Stimulated activated naive B cell treated with anti-CD40 and anti-IgM and Interleukin-4, amounts not matched to agents 10 μg/mL and 1 μg/mL and 100 μg/mL, for 72 hours (primary cell): ENCODE measurements around the gene ICA1L.
"Not testable (repeated sequence)": the region's sequence is repeated elsewhere in the genome, so short reads cannot be mapped to it uniquely, and the experiment has no call there.

Source experiments
- ATAC-seq, 2 donors: fragments of 150-1000 bp; cut with Tn5 transposase; replicated peaks; 2 replicates each; pipeline ENCODE4 v1.10.0; 2021; ENCODE audit warnings: moderate library complexity in 1 of 2
- DNase-seq: peaks from one replicate; pipeline ENCODE4 v3.0.0; 2021
- H3K27ac Mint-ChIP-seq: one replicate; pipeline ENCODE4 v1.8.0; 2022; ENCODE audit warnings: mild to moderate bottlenecking, mixed read lengths
- H3K27me3 Mint-ChIP-seq, 2 donors: one replicate each; pipeline ENCODE4 v1.8.0; 2022; ENCODE audit warnings: mixed read lengths in 2 of 2
- H3K36me3 Mint-ChIP-seq, 2 donors: one replicate each; pipeline ENCODE4 v1.8.0; 2022; ENCODE audit warnings: mixed read lengths in 2 of 2, mild to moderate bottlenecking in 1 of 2
- H3K4me1 Mint-ChIP-seq, 2 donors: one replicate each; pipeline ENCODE4 v1.8.0; 2022; ENCODE audit warnings: mixed read lengths in 2 of 2, mild to moderate bottlenecking in 1 of 2
- H3K4me3 Mint-ChIP-seq, 2 donors: one replicate each; pipeline ENCODE4 v1.8.0; 2022; ENCODE audit warnings: mild to moderate bottlenecking in 2 of 2, mixed read lengths in 2 of 2, moderate library complexity in 1 of 2
- H3K9me3 Mint-ChIP-seq, 2 donors: one replicate each; pipeline ENCODE4 v1.8.0; 2022; ENCODE audit warnings: mixed read lengths in 2 of 2, mild to moderate bottlenecking in 1 of 2

ICA1L gene

DNA sequence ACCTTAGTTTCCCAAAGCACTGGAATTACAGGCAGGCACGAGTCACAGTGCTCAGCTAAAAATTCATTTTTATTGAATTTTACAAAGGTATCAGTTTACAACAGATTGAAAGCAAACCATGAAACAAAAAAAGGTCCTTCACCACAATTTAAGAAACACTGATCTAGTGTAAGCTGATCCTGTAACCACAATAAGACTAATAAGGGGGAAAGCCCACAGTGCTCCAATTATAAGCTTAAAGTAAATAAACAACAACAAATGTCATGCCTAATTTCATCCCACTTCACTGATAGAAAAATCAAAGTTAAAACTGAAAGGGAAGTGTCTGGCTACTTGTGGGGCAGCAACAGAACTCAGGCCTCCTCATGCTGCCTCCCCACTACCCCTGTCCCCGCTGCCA is 49.2 kb downstream of the ICA1L start:
- ATAC-seq (no peak), DNase-seq (no peak)
- Mint-ChIP-seq H3K27ac (peak overlapping the region; percentile 28), H3K4me1 (peaks cover 2 to 7% of the 10 kb centered on the region in 2 donors), H3K4me3 (no peak overlapping the region), H3K27me3 (no peaks in the 10 kb centered on the region), H3K36me3 (peaks cover 0 to 6% of the 10 kb centered on the region in 2 donors), H3K9me3 (no peaks in the 10 kb centered on the region)

DNA sequence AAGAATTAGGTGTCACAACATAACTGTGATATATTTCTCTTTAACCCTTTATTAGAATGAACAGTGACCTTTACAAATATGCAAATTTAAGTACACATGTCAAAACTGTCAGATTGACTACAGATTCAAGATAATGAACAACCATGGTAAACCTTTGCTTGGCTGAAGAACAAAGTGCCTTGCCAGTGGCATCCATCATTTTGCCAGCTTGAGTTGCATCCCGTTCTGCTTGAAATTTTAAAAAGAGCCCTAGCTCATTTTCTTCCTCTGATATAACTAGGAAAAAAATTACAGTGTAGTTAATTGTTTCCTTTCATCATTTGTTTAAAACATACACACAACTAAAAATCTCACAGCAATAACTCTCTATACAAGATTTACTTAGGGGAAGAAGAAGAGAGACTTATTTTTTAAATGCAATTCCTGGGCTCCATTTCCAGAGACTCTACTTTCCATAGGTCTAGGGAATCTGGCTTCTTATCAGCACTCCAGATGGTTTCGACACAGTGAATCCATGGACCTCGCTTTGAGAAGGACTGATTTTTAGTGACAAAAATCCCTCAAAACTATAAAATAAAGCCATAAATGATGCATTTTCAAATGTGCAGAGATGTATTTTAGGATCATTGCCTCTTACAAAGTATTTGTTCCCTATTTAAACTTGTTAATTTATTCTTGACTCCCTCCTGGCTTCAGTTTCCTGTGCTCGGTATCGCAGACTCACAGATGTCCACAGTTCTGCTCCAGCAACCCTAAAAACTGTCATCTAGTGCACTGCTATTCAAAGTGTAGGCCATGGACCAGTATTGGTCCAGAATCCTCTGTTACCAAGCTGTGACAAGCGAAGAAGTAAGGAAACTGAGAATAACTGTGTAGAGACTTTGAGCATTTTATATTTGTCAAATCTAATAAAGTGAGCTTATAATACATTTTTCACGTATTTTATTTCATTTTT is 50.1 kb downstream of the ICA1L start:
- H3K27me3 Mint-ChIP-seq: no peaks in the 10 kb centered on the region
- peak; percentile 36 to 50 for ATAC-seq

DNA sequence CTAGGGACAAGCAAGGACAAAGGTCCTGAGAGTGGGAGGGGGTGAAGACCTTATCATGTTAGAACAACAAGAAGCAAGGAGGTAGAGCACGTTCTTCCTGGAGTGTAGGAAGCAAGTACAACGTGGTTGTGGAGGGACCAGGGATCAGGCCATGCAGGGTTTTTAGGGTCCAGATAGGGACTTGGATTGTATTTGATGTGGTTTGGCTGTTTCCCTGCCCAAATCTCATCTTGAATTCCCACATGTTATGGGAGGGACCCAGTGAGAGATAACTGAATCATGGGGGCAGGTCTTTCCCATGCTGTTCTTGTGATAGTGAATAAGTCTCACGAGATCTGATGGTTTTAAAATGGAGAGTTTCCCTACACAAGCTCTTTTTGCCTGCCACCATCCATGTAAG is 53.2 kb downstream of the ICA1L start:
- Mint-ChIP-seq H3K36me3 (peaks cover 5 to 8% of the 10 kb centered on the region in 2 donors), H3K4me3 (no peak overlapping the region), H3K27me3 (no peaks in the 10 kb centered on the region), H3K4me1 (peaks cover 2 to 7% of the 10 kb centered on the region in 2 donors), H3K9me3 (peaks cover 2 to 4% of the 10 kb centered on the region in 2 donors), H3K27ac (no peak overlapping the region)
- DNase-seq (no peak), ATAC-seq (no peak)

More for the DNA sequence above, 50.1 kb downstream of the ICA1L start:
- Mint-ChIP-seq H3K27ac (no peak overlapping the region), H3K4me1 (peaks cover 2 to 7% of the 10 kb centered on the region in 2 donors), H3K4me3 (no peak overlapping the region), H3K36me3 (peaks cover 0 to 6% of the 10 kb centered on the region in 2 donors), H3K9me3 (no peaks in the 10 kb centered on the region)
- no peak for DNase-seq

DNA sequence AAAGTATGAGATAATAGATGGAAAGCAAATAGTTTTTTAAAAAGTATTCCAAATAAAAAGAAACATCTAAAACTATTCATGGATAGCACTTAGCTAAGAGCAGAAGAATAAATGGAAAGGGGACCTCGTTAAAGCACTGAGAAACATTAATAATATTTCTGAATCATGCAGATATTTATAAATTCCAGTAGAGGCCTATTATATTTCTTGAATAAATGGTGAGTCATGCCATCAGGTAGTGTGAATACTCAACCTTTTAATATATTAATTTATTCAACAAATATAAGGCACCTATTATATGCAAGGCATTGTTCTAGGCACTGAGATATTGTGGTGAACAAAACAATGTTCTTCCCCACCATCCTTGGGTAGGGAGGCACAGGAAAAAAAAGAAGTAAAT is 53.8 kb downstream of the ICA1L start:
- Mint-ChIP-seq H3K27me3 (no peaks in the 10 kb centered on the region), H3K4me1 (peaks cover 2 to 7% of the 10 kb centered on the region in 2 donors), H3K27ac (no peak overlapping the region), H3K36me3 (peaks cover 5 to 8% of the 10 kb centered on the region in 2 donors), H3K4me3 (no peak overlapping the region), H3K9me3 (peaks cover 2 to 4% of the 10 kb centered on the region in 2 donors)
- DNase-seq (no peak), ATAC-seq (no peak)

DNA sequence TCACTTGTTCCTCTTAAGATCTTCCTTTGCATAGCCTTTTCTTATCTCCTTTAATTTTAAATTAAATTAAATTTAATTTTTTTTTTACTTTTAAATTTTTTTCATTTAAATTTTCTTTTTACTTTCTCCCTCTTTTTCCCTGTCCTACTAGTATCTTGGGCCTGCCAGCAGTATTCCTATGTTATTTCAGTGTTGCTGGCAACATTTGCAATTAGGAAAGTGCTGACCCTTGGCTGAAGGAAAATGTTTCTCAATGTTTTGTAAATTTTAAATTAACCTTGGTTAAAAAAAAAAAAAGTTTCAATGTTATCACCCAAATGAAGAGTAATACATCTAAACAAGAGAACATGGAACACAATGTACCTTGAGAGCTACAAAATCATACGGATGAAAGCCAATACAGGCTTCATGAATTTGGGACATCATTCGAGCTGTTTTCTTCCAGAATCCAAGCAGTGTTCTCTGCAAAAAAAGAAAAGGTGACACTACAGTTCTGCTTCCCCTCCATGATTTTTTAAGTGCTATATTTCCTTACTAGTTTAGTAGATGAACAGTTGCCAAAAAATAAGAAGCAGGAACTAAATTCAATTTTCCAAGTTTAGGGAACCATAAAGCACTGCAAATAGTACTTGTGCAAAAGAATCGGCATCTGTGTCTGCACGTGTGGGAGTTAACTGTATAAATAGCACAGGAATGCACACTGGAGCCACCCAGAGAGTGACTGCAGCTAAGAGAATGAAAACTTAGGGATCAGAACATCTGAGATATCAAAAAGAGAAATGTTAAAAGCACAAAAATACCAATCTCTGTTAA is 55.8 kb downstream of the ICA1L start:
- H3K36me3 Mint-ChIP-seq: peaks cover 13 to 16% of the 10 kb centered on the region in 2 donors
- peaks cover 2 to 7% of the 10 kb centered on the region in 2 donors for H3K9me3 Mint-ChIP-seq
- H3K27me3 Mint-ChIP-seq: no peaks in the 10 kb centered on the region
- H3K4me1 Mint-ChIP-seq: no peaks in the 10 kb centered on the region
- H3K27ac Mint-ChIP-seq: no peak overlapping the region
- DNase-seq: no peak
- no peak for ATAC-seq
- H3K4me3 Mint-ChIP-seq: no peak overlapping the region

DNA sequence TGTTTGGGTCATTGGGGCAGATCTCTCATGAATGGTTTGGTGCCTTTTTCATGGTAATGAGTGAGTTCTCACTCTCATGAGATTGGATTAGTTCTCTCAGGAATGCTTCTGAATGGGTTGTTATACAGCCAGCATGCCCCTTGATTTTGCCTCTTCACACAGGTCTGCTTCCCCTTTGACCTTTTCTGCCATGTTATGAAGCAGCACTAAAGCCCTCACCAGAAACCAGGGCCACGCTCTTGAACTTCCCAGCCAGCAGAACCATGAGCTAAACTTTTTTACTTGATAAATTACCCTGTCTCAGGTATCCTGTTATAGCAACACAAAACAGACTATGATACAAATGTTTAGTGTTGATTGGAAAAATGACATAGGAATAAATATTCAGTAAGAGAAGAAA is 57.3 kb downstream of the ICA1L start:
- H3K4me3 Mint-ChIP-seq: no peak overlapping the region
- no peaks in the 10 kb centered on the region for H3K4me1 Mint-ChIP-seq
- no peak overlapping the region for H3K27ac Mint-ChIP-seq
- no peaks in the 10 kb centered on the region for H3K27me3 Mint-ChIP-seq
- ATAC-seq: no peak
- H3K36me3 Mint-ChIP-seq: peaks cover 21 to 23% of the 10 kb centered on the region in 2 donors
- H3K9me3 Mint-ChIP-seq: peaks cover 6 to 7% of the 10 kb centered on the region in 2 donors
- no peak for DNase-seq

DNA sequence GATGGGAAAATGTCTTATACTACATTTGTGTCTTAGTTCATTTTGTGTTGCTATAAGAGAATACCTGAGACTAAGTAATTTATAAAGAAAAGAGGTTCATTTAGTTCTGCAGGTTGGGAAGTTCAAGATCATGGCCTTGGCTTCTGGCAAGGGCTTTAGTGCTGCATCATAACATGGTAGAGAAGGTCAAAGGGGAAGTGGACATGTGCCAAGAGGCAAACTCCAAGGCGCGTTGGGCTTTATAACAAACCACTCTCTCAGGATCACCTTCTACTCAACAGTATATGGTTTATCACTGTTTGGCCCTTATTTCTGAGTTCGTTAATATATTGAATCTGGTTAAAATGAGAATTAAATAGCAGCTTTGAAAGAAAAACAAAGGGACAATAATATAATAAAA is 58.2 kb downstream of the ICA1L start:
- H3K27ac Mint-ChIP-seq: no peak overlapping the region
- ATAC-seq (no peak), DNase-seq (no peak)
- H3K36me3 Mint-ChIP-seq: peaks cover 30 to 31% of the 10 kb centered on the region in 2 donors
- no peaks in the 10 kb centered on the region for H3K4me1 Mint-ChIP-seq
- no peak overlapping the region for H3K4me3 Mint-ChIP-seq
- H3K9me3 Mint-ChIP-seq: peaks cover 6 to 7% of the 10 kb centered on the region in 2 donors
- no peaks in the 10 kb centered on the region for H3K27me3 Mint-ChIP-seq

DNA sequence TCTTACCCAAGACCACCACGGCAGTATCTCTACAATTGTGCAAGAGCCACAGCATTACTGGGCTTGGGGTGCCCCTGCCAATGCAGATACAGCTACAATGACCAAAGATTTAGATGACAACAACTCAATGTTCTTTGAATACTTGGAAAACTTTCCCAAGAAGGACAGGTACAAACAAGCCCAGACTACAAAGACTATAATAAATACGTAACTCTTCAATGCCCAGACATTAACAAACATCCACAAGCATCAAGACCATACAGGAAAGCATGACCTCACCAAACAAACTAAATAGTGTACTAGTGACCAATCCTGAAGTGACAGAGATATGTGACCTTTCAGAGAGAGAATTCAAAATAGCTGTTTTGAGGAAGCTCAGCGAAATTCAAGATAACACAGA is 62.8 kb downstream of the ICA1L start:
- no peak for DNase-seq
- peaks cover 31 to 42% of the 10 kb centered on the region in 2 donors for H3K36me3 Mint-ChIP-seq
- no peak for ATAC-seq
- H3K4me1 Mint-ChIP-seq: no peaks in the 10 kb centered on the region
- H3K27me3 Mint-ChIP-seq: no peaks in the 10 kb centered on the region
- peaks cover 3 to 4% of the 10 kb centered on the region in 2 donors for H3K9me3 Mint-ChIP-seq
- no peak overlapping the region for H3K4me3 Mint-ChIP-seq
- H3K27ac Mint-ChIP-seq: no peak overlapping the region

DNA sequence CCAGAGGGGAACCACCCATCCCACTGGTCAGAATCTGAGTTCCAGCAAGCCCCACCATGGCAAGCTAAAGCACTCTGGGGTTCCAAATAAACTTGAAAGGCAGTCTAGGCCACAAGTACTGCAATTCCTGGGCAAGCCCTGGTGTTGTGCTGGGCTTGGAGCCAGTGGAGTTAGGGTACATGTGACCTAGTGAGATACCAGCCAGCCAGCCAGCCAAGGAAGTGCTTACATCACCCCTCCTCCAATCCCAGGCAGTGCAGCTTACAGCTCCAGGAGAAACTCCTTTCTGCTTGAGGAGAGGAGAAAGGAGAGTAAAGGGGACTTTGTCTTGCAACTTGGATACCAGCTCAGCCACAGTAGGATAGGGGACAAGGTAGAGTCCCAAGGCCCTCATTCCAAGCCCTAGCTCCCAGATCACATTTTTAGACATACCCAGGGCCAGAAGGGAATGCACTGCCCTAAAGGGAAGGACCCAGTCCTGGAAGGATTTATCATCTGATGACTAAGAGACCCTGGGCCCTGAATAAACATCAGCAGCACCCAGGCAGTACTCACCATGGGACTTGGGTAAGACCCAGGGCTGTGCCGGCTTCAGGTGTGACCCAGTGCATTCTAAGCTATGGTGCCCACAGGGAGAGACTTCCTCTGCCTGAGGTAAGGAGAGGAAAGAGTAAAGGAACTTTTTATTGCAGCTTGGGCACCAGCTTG is 64.0 kb downstream of the ICA1L start:
- H3K27me3 Mint-ChIP-seq, H3K4me3 Mint-ChIP-seq, ATAC-seq, H3K9me3 Mint-ChIP-seq, DNase-seq, H3K4me1 Mint-ChIP-seq, H3K27ac Mint-ChIP-seq: not testable (repeated sequence)
- peaks cover 30 to 47% of the 10 kb centered on the region in 2 donors for H3K36me3 Mint-ChIP-seq

DNA sequence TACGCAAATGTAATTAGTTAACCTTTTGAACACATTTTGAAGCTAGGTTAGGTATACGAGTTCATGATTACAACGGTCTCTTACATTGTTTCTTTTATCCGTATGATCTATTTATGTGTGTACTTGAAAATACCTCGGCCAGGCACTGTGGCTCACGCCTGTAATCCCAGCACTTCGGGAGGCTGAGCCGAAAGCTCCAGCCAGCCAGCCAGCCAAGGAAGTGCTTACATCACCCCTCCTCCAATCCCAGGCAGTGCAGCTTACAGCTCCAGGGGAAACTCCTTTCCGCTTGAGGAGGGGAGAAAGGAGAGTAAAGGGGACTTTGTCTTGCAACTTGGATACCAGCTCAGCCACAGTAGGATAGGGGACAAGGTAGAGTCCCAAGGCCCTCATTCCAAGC is 65.7 kb downstream of the ICA1L start:
- ATAC-seq, H3K4me1 Mint-ChIP-seq, H3K9me3 Mint-ChIP-seq, H3K27ac Mint-ChIP-seq, DNase-seq, H3K4me3 Mint-ChIP-seq, H3K27me3 Mint-ChIP-seq: not testable (repeated sequence)
- H3K36me3 Mint-ChIP-seq: peaks cover 25 to 41% of the 10 kb centered on the region in 2 donors

DNA sequence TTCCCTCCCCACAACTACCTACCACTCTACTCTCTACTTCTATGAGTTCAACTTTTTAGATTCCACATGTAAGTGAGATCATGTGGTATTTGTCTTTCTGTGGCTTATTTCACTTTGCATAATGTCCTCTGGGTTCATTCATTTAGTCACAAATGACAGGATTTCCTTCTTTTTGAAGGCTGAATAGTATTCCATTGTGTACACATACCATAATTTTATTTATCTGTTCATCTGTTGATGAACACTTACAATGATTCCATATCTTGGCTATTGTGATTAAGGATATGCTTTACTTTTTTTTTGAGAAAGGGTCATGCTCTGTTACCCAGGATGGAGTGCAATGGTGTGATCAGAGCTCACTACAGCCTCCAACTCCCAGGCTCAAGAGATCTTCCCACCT is 73.6 kb downstream of the ICA1L start:
- Mint-ChIP-seq H3K4me1 (no peaks in the 10 kb centered on the region), H3K4me3 (no peak overlapping the region), H3K36me3 (peaks cover 12 to 20% of the 10 kb centered on the region in 2 donors), H3K27ac (no peak overlapping the region), H3K9me3 (peaks cover 0 to 5% of the 10 kb centered on the region in 2 donors), H3K27me3 (no peaks in the 10 kb centered on the region)
- ATAC-seq (no peak), DNase-seq (no peak)

DNA sequence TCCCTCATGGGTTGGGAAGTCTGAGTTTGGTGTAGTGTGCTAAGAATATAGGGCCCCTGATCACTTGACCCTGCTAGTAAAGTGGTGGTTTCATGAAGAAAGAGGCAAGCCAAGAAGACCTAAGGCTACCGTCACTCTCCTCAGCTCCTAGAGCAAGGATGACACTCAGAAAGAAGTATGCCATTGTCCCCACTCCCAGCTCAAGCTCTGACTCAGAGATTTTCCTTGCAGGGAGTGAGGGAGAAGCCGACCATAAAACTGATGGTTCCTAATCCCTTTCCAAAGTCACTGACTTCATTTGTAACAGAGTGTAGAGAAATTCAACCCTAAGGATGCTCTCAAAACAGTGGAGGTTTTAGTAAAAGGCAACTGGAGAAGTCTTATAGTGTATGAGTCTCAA is 80.9 kb downstream of the ICA1L start:
- H3K27ac Mint-ChIP-seq: no peak overlapping the region
- no peak overlapping the region for H3K4me3 Mint-ChIP-seq
- ATAC-seq (no peak), DNase-seq (no peak)
- no peaks in the 10 kb centered on the region for H3K27me3 Mint-ChIP-seq
- no peaks in the 10 kb centered on the region for H3K4me1 Mint-ChIP-seq
- H3K9me3 Mint-ChIP-seq: no peaks in the 10 kb centered on the region
- peaks cover 16 to 26% of the 10 kb centered on the region in 2 donors for H3K36me3 Mint-ChIP-seq

DNA sequence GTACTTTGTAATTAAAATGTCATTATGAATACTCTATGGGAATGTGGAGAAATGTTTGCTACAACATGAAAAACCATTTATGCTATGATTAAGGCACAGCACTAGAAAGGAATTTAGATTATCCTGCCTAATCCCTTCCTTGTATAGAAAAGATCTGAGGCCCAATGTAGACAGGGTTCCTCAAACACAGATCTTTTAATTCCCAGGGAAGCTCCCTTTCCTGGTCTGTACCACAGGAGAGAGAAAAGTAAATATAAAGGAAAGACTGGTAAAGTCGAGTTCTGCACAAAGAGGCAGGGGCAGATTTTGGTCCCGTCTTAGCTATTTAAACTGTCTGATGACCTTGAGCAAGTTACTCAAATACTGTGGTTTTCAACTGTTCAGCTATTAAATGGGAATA is 84.7 kb downstream of the ICA1L start:
- Mint-ChIP-seq H3K27me3 (no peaks in the 10 kb centered on the region), H3K9me3 (no peaks in the 10 kb centered on the region), H3K4me3 (no peak overlapping the region), H3K27ac (no peak overlapping the region), H3K4me1 (no peaks in the 10 kb centered on the region), H3K36me3 (peaks cover 16 to 41% of the 10 kb centered on the region in 2 donors)
- ATAC-seq (no peak), DNase-seq (no peak)

DNA sequence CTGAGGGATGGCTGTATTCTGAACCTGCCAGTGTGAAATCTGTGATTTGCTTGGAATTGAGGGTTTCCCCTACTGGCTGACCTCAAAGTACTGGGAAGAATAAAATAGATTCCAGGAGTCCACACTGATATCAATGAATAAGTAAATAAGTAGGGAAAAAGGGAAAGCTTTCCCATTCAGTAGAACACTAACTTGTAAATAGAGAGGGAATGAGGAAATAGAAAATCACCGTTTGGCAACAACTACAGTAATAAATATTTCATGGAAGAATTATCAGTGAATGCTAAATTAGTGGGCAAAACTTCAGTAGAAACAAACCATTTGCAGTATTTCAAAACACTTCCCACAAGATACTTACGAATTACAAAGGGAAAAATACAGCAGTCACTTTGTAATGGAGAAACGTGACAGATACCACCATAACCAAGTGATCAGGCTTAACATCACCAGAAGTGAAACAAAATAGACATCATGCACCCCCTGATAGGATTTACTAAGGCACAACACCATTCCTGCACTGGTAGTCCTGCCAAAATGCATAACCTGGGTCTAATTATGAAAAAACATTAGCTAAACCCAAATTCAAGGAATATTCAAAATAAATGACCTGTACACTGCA is 88.5 kb downstream of the ICA1L start:
- ATAC-seq (no peak), DNase-seq (no peak)
- Mint-ChIP-seq H3K4me3 (no peak overlapping the region), H3K36me3 (peaks cover 15 to 45% of the 10 kb centered on the region in 2 donors), H3K27ac (no peak overlapping the region), H3K9me3 (peaks cover 0 to 2% of the 10 kb centered on the region in 2 donors), H3K4me1 (peaks cover 8% of the 10 kb centered on the region in 2 donors), H3K27me3 (no peaks in the 10 kb centered on the region)
